GM12878 (cell line): Measurements from ENCODE around the gene SEMA3C. TPM values are rescaled to one million over a fixed set of nuclear protein-coding genes. Genes with fewer than 3 reads are reported as not detected.

Experiments
- ATAC-seq: fragments of 200-7000 bp; cut with Tn5 transposase; 3 replicates; pipeline ENCODE4 v1.9.1; 2020; ENCODE audit warnings: mild to moderate bottlenecking, moderate library complexity
- BruUV-seq: library from RNA; stranded (reverse); fragments of 400-500 nt; replicated peaks from 2 replicates; lab custom pipeline; 2021; lab: Mats Ljungman, UMichigan
- CTCF ChIA-PET: fragments of 300-600 bp; sonication (Branson Sonifier 250); formaldehyde crosslinking; extraction: SDS; loops from one replicate; lab custom pipeline; 2021; ENCODE audit warnings: inconsistent platforms; lab: Yijun Ruan, JAX
- POLR2A ChIA-PET: fragments of 350-600 bp; formaldehyde crosslinking; extraction: SDS; loops from one replicate; lab custom pipeline; 2021; ENCODE audit warnings: inconsistent platforms; lab: Charles Lee
- RAD21 ChIA-PET: fragments of 300-600 bp; sonication (Branson Sonifier 250); formaldehyde crosslinking; loops from one replicate; lab custom pipeline; 2023; ENCODE audit warnings: antibody characterized with exemption; ENCODE audit not compliant: unreplicated experiment; lab: Charles Lee
- SMC1A ChIA-PET: fragments of 300-600 bp; sonication (Branson Sonifier 250); formaldehyde crosslinking; loops from one replicate; lab custom pipeline; 2023; ENCODE audit not compliant: unreplicated experiment, uncharacterized antibody; lab: Charles Lee
- DNase-seq: peaks from one replicate; pipeline ENCODE4 v3.0.0-alpha.2; 2011; ENCODE audit warnings: low read depth, low spot score
- FAIRE-seq: peaks from 3 replicates; lab custom pipeline; 2011; peaks lifted over from hg19 to GRCh38; lab: Jason Lieb, UNC
- H2AFZ ChIP-seq: 2 replicates; pipeline ENCODE4 v1.6.0; 2011; ENCODE audit warnings: low read depth, low read length, control low read depth; ENCODE audit not compliant: control insufficient read depth
- H3K27ac ChIP-seq: 2 replicates; pipeline ENCODE4 v1.5.1; 2011; ENCODE audit warnings: control low read depth; ENCODE audit not compliant: control insufficient read depth, insufficient read depth
- H3K27me3 ChIP-seq, 2 experiments: replicated peaks in 1 of 2; 2 replicates each; pipeline versions ENCODE4 v1.6.0 to v1.6.1; 2011; ENCODE audit warnings: low read length in 1 of 2; ENCODE audit not compliant: control insufficient read depth in 2 of 2, insufficient read depth in 2 of 2
- H3K36me3 ChIP-seq, 2 experiments: 2 replicates each; pipeline ENCODE4 v1.5.1; 2011; ENCODE audit warnings: low read length in 1 of 2; ENCODE audit not compliant: control insufficient read depth in 2 of 2, insufficient read depth in 2 of 2
- H3K4me1 ChIP-seq: 2 replicates; pipeline ENCODE4 v1.6.1; 2011; ENCODE audit warnings: mild to moderate bottlenecking, low read length, moderate library complexity, mixed read lengths; ENCODE audit not compliant: control insufficient read depth, insufficient read depth
- H3K4me2 ChIP-seq: 2 replicates; pipeline ENCODE4 v1.6.0; 2011; ENCODE audit warnings: control low read depth; ENCODE audit not compliant: control insufficient read depth, insufficient read depth
- H3K4me3 ChIP-seq: fragments of 200-600 bp; sonication (generic); 2 replicates; pipeline ENCODE4 v1.5.1; 2016
- H3K79me2 ChIP-seq: 2 replicates; pipeline ENCODE4 v1.6.0; 2011; ENCODE audit warnings: low read length; ENCODE audit not compliant: control insufficient read depth, insufficient read depth
- H3K9ac ChIP-seq: 2 replicates; pipeline ENCODE4 v1.8.0; 2011; ENCODE audit warnings: low read length, control low read depth, mixed read lengths; ENCODE audit not compliant: control insufficient read depth, insufficient read depth
- H3K9me3 ChIP-seq: replicated peaks from 3 replicates; pipeline ENCODE4 v1.5.1; 2011; ENCODE audit warnings: mild to moderate bottlenecking, low read length; ENCODE audit not compliant: control insufficient read depth, insufficient read depth
- H4K20me1 ChIP-seq: 2 replicates; pipeline ENCODE4 v1.6.0; 2011; ENCODE audit not compliant: control insufficient read depth, insufficient read depth
- NR2C1 ChIP-seq: fragments of 450-650 bp; IDR thresholded peaks from 2 replicates; pipeline ENCODE4 v1.6.1; 2017; ENCODE audit warnings: antibody characterized with exemption, mild to moderate bottlenecking, moderate library complexity
- SPI1 ChIP-seq: IDR thresholded peaks from 2 replicates; pipeline ENCODE4 v1.6.1; 2011; ENCODE audit warnings: low read depth, mild to moderate bottlenecking, low read length, moderate library complexity, borderline replicate concordance; ENCODE audit not compliant: insufficient read depth
- USF2 ChIP-seq: IDR thresholded peaks from 2 replicates; pipeline ENCODE4 v1.6.1; 2011; ENCODE audit warnings: low read depth, low read length, improper control_type of control experiment, borderline replicate concordance
- WGBS: methylation state at CpG from one replicate; pipeline ENCODE4 v1.1.6; 2016; ENCODE audit warnings: low lambda C conversion rate; ENCODE audit not compliant: insufficient replicate concordance, insufficient coverage; ENCODE audit errors: missing lambda C conversion rate; 5-methylcytosine and 5-hydroxymethylcytosine counted together
- in situ Hi-C: fragments of 300-500 bp; cut with MboI; formaldehyde crosslinking; loops from 9 replicates; pipeline ENCODE4 v1.14.3; 2018; ENCODE audit warnings: mixed read lengths
- intact Hi-C: fragments of 100-400 bp; cut with micrococcal nuclease; formaldehyde crosslinking; loops from one replicate; pipeline ENCODE4 v1.14.2; 2022; ENCODE audit not compliant: unreplicated experiment
- polyA plus RNA-seq, 11 experiments: library from polyadenylated mRNA; depleted of rRNA in 4 of 11; unstranded in 6 of 11; stranded (reverse) in 5 of 11; fragments of >200 nt; fragmentation: Nextera tagmentation in 4 of 11; fragmentation: Illumina TruSeq in 1 of 11; extraction: Ambion mirVana in 4 of 11; extraction: Trizol in 1 of 11; gene quantifications; 1 replicate in 1 of 11; 2 replicates in 10 of 11; pipeline versions ENCODE4 v1.2.1 to v1.2.3, GENCODE V29; 2011 to 2016; ENCODE audit warnings: inconsistent platforms in 2 of 11, missing spikeins in 2 of 11, low read depth in 1 of 11
- total RNA-seq, 4 experiments: library from RNA; depleted of rRNA in 3 of 4; stranded (reverse); fragments of >200 nt in 3 of 4; fragmentation: Illumina TruSeq in 1 of 4; extraction: Trizol in 1 of 4; gene quantifications; 2 replicates each; pipeline versions ENCODE4 v1.2.1 to v1.2.3, GENCODE V29; 2013 to 2021

The SEMA3C gene
- total and polyA plus RNA-seq, 10 of the 15 experiments (the other 5 are each of a cell fraction or from before 2014, with no cell fraction given) = 0.01 to 0.41 (median 0.11) TPM; not detected in 6

- TF ChIP-seq USF2 = no peak
Measured at GRCh38 chr7:80843018-80843677, 75.7 kb downstream of the SEMA3C start (continued).

- CTCF ChIA-PET = interaction anchor here (0.6 kb wide), 1 partner anchor 153 kb away, joined by 3 read pairs; no protein-coding TSS in a partner anchor
- Histone ChIP-seq H3K79me2 (no peaks in the 10 kb centered on the region), H3K4me3 (no peak overlapping the region), H3K9ac (no peak overlapping the region), H3K27ac (no peak overlapping the region), H3K36me3 (no peaks in the 10 kb centered on the region), H3K4me2 (no peak overlapping the region), H3K27me3 (no peaks in the 10 kb centered on the region), H4K20me1 (no peaks in the 10 kb centered on the region), H2AFZ (no peak overlapping the region), H3K9me3 (no peaks in the 10 kb centered on the region), H3K4me1 (no peaks in the 10 kb centered on the region)
- in situ Hi-C loops (no loop called here), intact Hi-C loops (no loop called here)
- ATAC-seq (peak; percentile 34; the same call in 1 of the 3 replicates), DNase-seq (no peak), FAIRE-seq (no peak)
- SMC1A ChIA-PET = interaction anchor here (0.6 kb wide), 1 partner anchor 14 kb away, joined by 3 read pairs; no protein-coding TSS in a partner anchor
- TF ChIP-seq NR2C1 (no peak), SPI1 (peak; percentile 44; the same call in 1 of the 2 replicates)
- POLR2A ChIA-PET = interaction anchor here (0.6 kb wide), 1 partner anchor 167 kb away, joined by 4 read pairs; no protein-coding TSS in a partner anchor
- RAD21 ChIA-PET = no interaction called here
- no TSS peak for BruUV-seq
- WGBS = 51% methylated on average over 4 of the region's 4 CpGs
Measured at GRCh38 chr7:80842022-80842790, 76.6 kb downstream of the SEMA3C start.
